ENCODE results near the gene ADGRV1.

GRCh38 chr5:91139572-91140200 lies 581.1 kb downstream of the ADGRV1 start:
- TF ChIP-seq CTCF (IDR thresholded peaks at IDR 0.05) (no peak), CHD4 (IDR thresholded peaks at IDR 0.05; ENCODE audit: borderline replicate concordance) (no peak), USF2 (IDR thresholded peaks at IDR 0.05) (no peak), POLR2A (IDR thresholded peaks at IDR 0.05; ENCODE audit: low read length) (no peak), RFX5 (IDR thresholded peaks at IDR 0.05) (no peak), MAX (IDR thresholded peaks at IDR 0.05) (no peak), RCOR1 (IDR thresholded peaks at IDR 0.05; ENCODE audit: low read depth, low read length) (no peak)
